Mesenchymal stem cell (in vitro differentiated cells and primary cell): ENCODE measurements around the gene KRT86.

ENCODE experiments used
- DNase-seq: peaks from one replicate; pipeline ENCODE4 v3.0.0-alpha.2; 2013
- H2AFZ ChIP-seq: one replicate; pipeline ENCODE4 v1.6.1; 2013; ENCODE audit warnings: low read depth, mild to moderate bottlenecking, control low read depth, inconsistent platforms, low read length, moderate library complexity
- H2AK5ac ChIP-seq: 2 replicates; pipeline ENCODE4 v1.6.1; 2013; ENCODE audit warnings: low read length, moderate library complexity, mild to moderate bottlenecking, inconsistent platforms; ENCODE audit not compliant: severe bottlenecking
- H2BK120ac ChIP-seq: one replicate; pipeline ENCODE4 v1.6.1; 2013; ENCODE audit warnings: low read depth, mild to moderate bottlenecking, inconsistent platforms, low read length, moderate library complexity
- H2BK12ac ChIP-seq, 2 experiments: one replicate each; pipeline ENCODE4 v1.6.1; 2013; ENCODE audit warnings: inconsistent platforms in 2 of 2, low read length in 2 of 2, mild to moderate bottlenecking in 2 of 2, moderate library complexity in 2 of 2, control low read depth in 1 of 2
- H2BK15ac ChIP-seq: one replicate; pipeline ENCODE4 v1.6.1; 2013; ENCODE audit warnings: mild to moderate bottlenecking, low read depth, inconsistent platforms; ENCODE audit not compliant: poor library complexity, severe bottlenecking
- H2BK5ac ChIP-seq: 2 replicates; pipeline ENCODE4 v1.6.1; 2013; ENCODE audit warnings: low read depth, mild to moderate bottlenecking, low read length, control low read depth, inconsistent platforms; ENCODE audit not compliant: poor library complexity, severe bottlenecking
- H3K14ac ChIP-seq, 2 experiments: one replicate each; pipeline ENCODE4 v1.6.1; 2013; ENCODE audit warnings: inconsistent platforms in 2 of 2, low read length in 2 of 2, control low read depth in 1 of 2, mild to moderate bottlenecking in 1 of 2, moderate library complexity in 1 of 2
- H3K18ac ChIP-seq, 2 experiments: one replicate each; pipeline ENCODE4 v1.6.1; 2013; ENCODE audit warnings: inconsistent platforms in 2 of 2, low read length in 2 of 2, control low read depth in 1 of 2, low read depth in 1 of 2, mild to moderate bottlenecking in 1 of 2
- H3K23ac ChIP-seq, 2 experiments: one replicate each; pipeline ENCODE4 v1.6.1; 2013; ENCODE audit warnings: inconsistent platforms in 2 of 2, low read length in 2 of 2, mild to moderate bottlenecking in 2 of 2, moderate library complexity in 2 of 2, control low read depth in 1 of 2
- H3K27ac ChIP-seq: 2 replicates; pipeline ENCODE4 v1.5.1; 2013; ENCODE audit warnings: mild to moderate bottlenecking, moderate library complexity, low read length, control low read depth, inconsistent platforms; ENCODE audit not compliant: poor library complexity, severe bottlenecking
- H3K27me3 ChIP-seq, 2 experiments: 2 replicates each; pipeline versions ENCODE4 v1.6.1 to v1.7.0; 2013; ENCODE audit warnings: low read length in 2 of 2, mild to moderate bottlenecking in 2 of 2, moderate library complexity in 2 of 2, control low read depth in 1 of 2, inconsistent platforms in 1 of 2; ENCODE audit not compliant: control insufficient read depth in 1 of 2, insufficient read depth in 1 of 2
- H3K36me3 ChIP-seq, 2 experiments: 2 replicates each; pipeline versions ENCODE4 v1.6.1 to v1.7.0; 2013; ENCODE audit warnings: low read length in 2 of 2, control low read depth in 1 of 2, inconsistent platforms in 1 of 2, low read depth in 1 of 2, mild to moderate bottlenecking in 1 of 2; ENCODE audit not compliant: insufficient read depth in 2 of 2, control insufficient read depth in 1 of 2
- H3K4ac ChIP-seq, 2 experiments: one replicate each; pipeline ENCODE4 v1.6.1; 2013; ENCODE audit warnings: inconsistent platforms in 2 of 2, low read length in 2 of 2, mild to moderate bottlenecking in 2 of 2, moderate library complexity in 2 of 2, control low read depth in 1 of 2, low read depth in 1 of 2
- H3K4me1 ChIP-seq: 2 replicates; pipeline ENCODE4 v1.6.1; 2013; ENCODE audit warnings: low read depth, low read length, control low read depth; ENCODE audit not compliant: control insufficient read depth, insufficient read depth
- H3K4me2 ChIP-seq: 2 replicates; pipeline ENCODE4 v1.6.1; 2013; ENCODE audit warnings: low read length, mild to moderate bottlenecking, inconsistent platforms; ENCODE audit not compliant: poor library complexity, severe bottlenecking
- H3K4me3 ChIP-seq, 2 experiments: 2 replicates each; pipeline versions ENCODE4 v1.5.1 to v1.7.0; 2013; ENCODE audit warnings: low read length in 2 of 2, mild to moderate bottlenecking in 2 of 2, control low read depth in 1 of 2, low read depth in 1 of 2; ENCODE audit not compliant: insufficient read depth in 1 of 2
- H3K79me1 ChIP-seq: replicated peaks from 2 replicates; pipeline ENCODE4 v1.6.1; 2013; ENCODE audit warnings: mild to moderate bottlenecking, control low read depth, low read length, inconsistent platforms; ENCODE audit not compliant: poor library complexity, severe bottlenecking
- H3K9ac ChIP-seq: 2 replicates; pipeline ENCODE4 v1.7.0; 2013; ENCODE audit warnings: mild to moderate bottlenecking, low read length, moderate library complexity
- H3K9me3 ChIP-seq: 2 replicates; pipeline ENCODE4 v1.7.0; 2013; ENCODE audit warnings: mild to moderate bottlenecking, low read length; ENCODE audit not compliant: control insufficient read depth
- H4K8ac ChIP-seq: one replicate; pipeline ENCODE4 v1.6.1; 2013; ENCODE audit warnings: inconsistent platforms, mild to moderate bottlenecking, low read length, moderate library complexity
- H4K91ac ChIP-seq: one replicate; pipeline ENCODE4 v1.6.1; 2013; ENCODE audit warnings: mild to moderate bottlenecking, low read length, inconsistent platforms
- WGBS: methylation state at CpG from one replicate; pipeline ENCODE4 v1.1.7; 2013; ENCODE audit warnings: mixed read lengths; 5-methylcytosine and 5-hydroxymethylcytosine counted together

Gene KRT86

DNA sequence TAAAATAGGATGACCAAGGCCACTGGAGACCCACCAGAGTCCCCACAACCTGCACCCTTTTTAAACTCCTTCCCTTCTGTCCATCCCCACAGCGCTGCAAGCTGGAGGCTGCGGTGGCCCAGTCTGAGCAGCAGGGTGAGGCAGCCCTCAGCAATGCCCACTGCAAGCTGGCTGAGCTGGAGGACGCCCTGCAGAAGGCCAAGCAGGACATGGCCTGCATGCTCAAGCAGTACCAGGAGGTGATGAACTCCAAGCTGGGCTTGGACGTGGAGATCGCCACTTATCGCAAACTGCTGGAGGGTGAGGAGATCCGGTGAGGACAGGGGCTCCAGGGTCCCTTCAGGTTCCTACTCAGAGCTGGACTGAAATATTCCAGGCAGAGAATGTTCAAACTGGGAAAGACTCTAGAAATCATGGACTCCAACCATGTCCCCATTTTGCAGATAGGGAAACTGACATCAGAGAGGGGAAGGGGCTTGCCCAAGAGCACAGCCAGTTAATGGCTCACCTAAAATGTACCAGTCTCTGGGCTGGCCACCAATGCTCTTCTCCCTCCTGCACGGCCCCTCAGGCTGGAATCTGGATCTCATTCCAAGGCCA, 75.7 kb downstream of the KRT86 start:
- no peak overlapping the region for H2AK5ac ChIP-seq
- DNase-seq = no peak
- H3K23ac ChIP-seq = no peak overlapping the region
- no peaks in the 10 kb centered on the region for H3K79me1 ChIP-seq
- no peak overlapping the region for H4K91ac ChIP-seq
- H2BK5ac ChIP-seq = no peak overlapping the region
- H3K4me1 ChIP-seq = no peaks in the 10 kb centered on the region
- H3K14ac ChIP-seq = no peak overlapping the region
- no peaks in the 10 kb centered on the region for H3K9me3 ChIP-seq
- H3K36me3 ChIP-seq = no peaks in the 10 kb centered on the region
- H3K4ac ChIP-seq = no peak overlapping the region
- H3K18ac ChIP-seq = no peak overlapping the region
- H2BK12ac ChIP-seq = no peak overlapping the region
- H3K9ac ChIP-seq = no peak overlapping the region
- H4K8ac ChIP-seq = no peak overlapping the region
- H3K27me3 ChIP-seq = peaks cover 53 to 93% of the 10 kb centered on the region in 2 experiments
- H3K27ac ChIP-seq = no peak overlapping the region
- 90% methylated on average over 7 of the region's 8 CpGs for WGBS
- no peak overlapping the region for H2AFZ ChIP-seq
- H3K4me3 ChIP-seq = no peak overlapping the region
- H2BK120ac ChIP-seq = no peak overlapping the region
- H2BK15ac ChIP-seq = no peak overlapping the region
- no peak overlapping the region for H3K4me2 ChIP-seq

- no peak overlapping the region for H2BK5ac ChIP-seq
- no peak overlapping the region for H3K4me3 ChIP-seq
- no peak overlapping the region for H3K4me2 ChIP-seq
- H3K4me1 ChIP-seq = no peaks in the 10 kb centered on the region
- H3K9ac ChIP-seq = no peak overlapping the region
- H3K23ac ChIP-seq = no peak overlapping the region
- WGBS = 83% methylated on average over 5 of the region's 5 CpGs
- H3K36me3 ChIP-seq = no peaks in the 10 kb centered on the region
- H3K14ac ChIP-seq = no peak overlapping the region
- H2BK120ac ChIP-seq = no peak overlapping the region
- no peak overlapping the region for H3K18ac ChIP-seq
- no peak overlapping the region for H2AK5ac ChIP-seq
- H4K91ac ChIP-seq = no peak overlapping the region
- H2BK15ac ChIP-seq = no peak overlapping the region
- H3K79me1 ChIP-seq = no peaks in the 10 kb centered on the region
- no peaks in the 10 kb centered on the region for H3K9me3 ChIP-seq
- H2BK12ac ChIP-seq = no peak overlapping the region
- DNase-seq = no peak
- peaks cover 57 to 94% of the 10 kb centered on the region in 2 experiments for H3K27me3 ChIP-seq
- no peak overlapping the region for H3K4ac ChIP-seq
- no peak overlapping the region for H4K8ac ChIP-seq
- H3K27ac ChIP-seq = no peak overlapping the region
- H2AFZ ChIP-seq = no peak overlapping the region
These were observed 76.3 kb downstream of the KRT86 start for GRCh38 chr12:52350786-52351185.

- H3K79me1 ChIP-seq = no peaks in the 10 kb centered on the region
- H3K14ac ChIP-seq = no peak overlapping the region
- no peak overlapping the region for H2AK5ac ChIP-seq
- no peak overlapping the region for H2BK5ac ChIP-seq
- H3K23ac ChIP-seq = no peak overlapping the region
- H3K9ac ChIP-seq = no peak overlapping the region
- H3K4me2 ChIP-seq = no peak overlapping the region
- no peak overlapping the region for H4K8ac ChIP-seq
- no peak overlapping the region for H3K4me3 ChIP-seq
- peaks cover 52 to 87% of the 10 kb centered on the region in 2 experiments for H3K27me3 ChIP-seq
- no peaks in the 10 kb centered on the region for H3K9me3 ChIP-seq
- no peak overlapping the region for H3K4ac ChIP-seq
- no peak overlapping the region for H2BK12ac ChIP-seq
- H2AFZ ChIP-seq = no peak overlapping the region
- no peak overlapping the region for H2BK120ac ChIP-seq
- no peak overlapping the region for H4K91ac ChIP-seq
- 72% methylated on average over 8 of the region's 9 CpGs for WGBS
- H3K36me3 ChIP-seq = no peaks in the 10 kb centered on the region
- no peak overlapping the region for H3K27ac ChIP-seq
- H3K4me1 ChIP-seq = peaks cover 2% of the 10 kb centered on the region
- H3K18ac ChIP-seq = no peak overlapping the region
- H2BK15ac ChIP-seq = no peak overlapping the region
- DNase-seq = no peak
These were observed 77.0 kb downstream of the KRT86 start for GRCh38 chr12:52351196-52352059.

DNA sequence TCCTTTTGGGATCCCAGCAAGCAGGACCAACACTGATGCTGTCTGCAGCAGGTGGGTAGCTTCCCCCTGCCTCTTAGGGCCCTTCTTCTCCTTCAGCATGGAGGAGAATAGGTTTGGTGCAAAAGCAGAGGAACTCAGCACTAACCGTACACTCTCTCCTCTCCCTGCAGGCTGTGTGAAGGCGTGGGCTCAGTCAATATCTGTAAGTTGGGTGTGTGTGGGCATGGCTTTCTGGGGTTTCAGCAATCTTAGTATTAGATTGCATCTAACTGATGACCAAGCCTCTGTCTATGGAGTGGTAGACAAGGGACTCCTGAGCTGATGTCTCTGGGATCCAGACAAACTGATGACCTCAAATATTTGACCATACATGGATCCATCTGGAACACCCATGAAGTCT, 78.5 kb downstream of the KRT86 start:
- H4K8ac ChIP-seq = no peak overlapping the region
- H2AFZ ChIP-seq = no peak overlapping the region
- no peak overlapping the region for H3K4ac ChIP-seq
- H3K23ac ChIP-seq = no peak overlapping the region
- no peak overlapping the region for H2BK120ac ChIP-seq
- no peak overlapping the region for H2BK12ac ChIP-seq
- H3K9ac ChIP-seq = no peak overlapping the region
- H3K14ac ChIP-seq = no peak overlapping the region
- H3K27me3 ChIP-seq = peaks cover 58 to 85% of the 10 kb centered on the region in 2 experiments
- no peaks in the 10 kb centered on the region for H3K9me3 ChIP-seq
- no peak overlapping the region for H3K4me2 ChIP-seq
- no peak overlapping the region for H3K18ac ChIP-seq
- no peak overlapping the region for H3K27ac ChIP-seq
- H4K91ac ChIP-seq = no peak overlapping the region
- no peak overlapping the region for H2AK5ac ChIP-seq
- H3K36me3 ChIP-seq = no peaks in the 10 kb centered on the region
- H3K79me1 ChIP-seq = no peaks in the 10 kb centered on the region
- peaks cover 2% of the 10 kb centered on the region for H3K4me1 ChIP-seq
- no peak overlapping the region for H2BK15ac ChIP-seq
- H3K4me3 ChIP-seq = no peak overlapping the region
- no peak for DNase-seq
- no peak overlapping the region for H2BK5ac ChIP-seq
- 60% methylated on average over 2 of the region's 2 CpGs for WGBS
